CD4-positive, alpha-beta memory T cell (primary cell): Measurements from ENCODE around the gene PAM. TPM values are rescaled to one million over a fixed set of nuclear protein-coding genes. Genes with fewer than 3 reads are reported as not detected.

Experiments
- CTCF ChIA-PET: fragments of 350-600 bp; sonication (Branson Sonifier 250); formaldehyde crosslinking; loops from one replicate; lab custom pipeline; 2021; ENCODE audit warnings: inconsistent platforms; ENCODE audit not compliant: partially characterized antibody; lab: Charles Lee
- POLR2A ChIA-PET: fragments of 350-600 bp; sonication (Branson Sonifier 250); formaldehyde crosslinking; loops from one replicate; lab custom pipeline; 2021; ENCODE audit not compliant: partially characterized antibody; lab: Charles Lee
- DNase-seq, 5 donors: peaks; one replicate each; pipeline versions ENCODE4 v3.0.0 to v3.0.0-alpha.2; 2020 to 2022; ENCODE audit warnings: mixed read lengths in 1 of 5
- H3K27ac ChIP-seq: one replicate; pipeline ENCODE4 v1.7.0; 2013; ENCODE audit warnings: low read depth, low read length
- H3K27me3 ChIP-seq: 2 replicates; pipeline ENCODE4 v1.7.0; 2013; ENCODE audit warnings: mild to moderate bottlenecking, low read length, moderate library complexity; ENCODE audit not compliant: insufficient read depth
- H3K36me3 ChIP-seq: 2 replicates; pipeline ENCODE4 v1.7.0; 2013; ENCODE audit warnings: mild to moderate bottlenecking, low read length, moderate library complexity; ENCODE audit not compliant: insufficient read depth
- H3K4me1 ChIP-seq: 2 replicates; pipeline ENCODE4 v1.7.0; 2013; ENCODE audit warnings: mild to moderate bottlenecking, low read length, moderate library complexity; ENCODE audit not compliant: insufficient read depth
- H3K4me3 ChIP-seq, 2 donors: one replicate each; pipeline ENCODE4 v1.7.0; 2013; ENCODE audit warnings: low read length in 2 of 2, mild to moderate bottlenecking in 1 of 2
- H3K9me3 ChIP-seq, 2 donors: one replicate each; pipeline ENCODE4 v1.7.0; 2013; ENCODE audit warnings: low read length in 2 of 2, control low read depth in 1 of 2; ENCODE audit not compliant: control insufficient read depth in 1 of 2
- H3K27ac Mint-ChIP-seq, 7 donors: one replicate each; pipeline ENCODE4 v1.8.0; 2020 to 2021; ENCODE audit warnings: mixed read lengths in 7 of 7, mild to moderate bottlenecking in 6 of 7, inconsistent platforms in 3 of 7, moderate library complexity in 3 of 7
- H3K27me3 Mint-ChIP-seq, 2 donors: one replicate each; pipeline ENCODE4 v1.8.0; 2020 to 2021; ENCODE audit warnings: mixed read lengths in 2 of 2
- H3K36me3 Mint-ChIP-seq, 2 donors: one replicate each; pipeline ENCODE4 v1.8.0; 2020 to 2021; ENCODE audit warnings: mixed read lengths in 2 of 2, inconsistent platforms in 1 of 2, mild to moderate bottlenecking in 1 of 2
- H3K4me1 Mint-ChIP-seq, 4 donors: one replicate each; pipeline ENCODE4 v1.8.0; 2020 to 2021; ENCODE audit warnings: mixed read lengths in 4 of 4, mild to moderate bottlenecking in 1 of 4
- H3K4me3 Mint-ChIP-seq, 8 donors: one replicate each; pipeline ENCODE4 v1.8.0; 2020 to 2021; ENCODE audit warnings: mixed read lengths in 8 of 8, mild to moderate bottlenecking in 7 of 8, moderate library complexity in 6 of 8, inconsistent platforms in 3 of 8
- H3K9me3 Mint-ChIP-seq, 8 donors: one replicate each; pipeline ENCODE4 v1.8.0; 2020 to 2021; ENCODE audit warnings: mixed read lengths in 8 of 8, mild to moderate bottlenecking in 5 of 8, inconsistent platforms in 3 of 8, moderate library complexity in 1 of 8
- intact Hi-C: fragments of 100-400 bp; cut with micrococcal nuclease; formaldehyde crosslinking; loops from one replicate; pipeline ENCODE4 v1.15.1; 2023
- polyA plus RNA-seq, 2 donors: library from polyadenylated mRNA; unstranded; fragments of 300-500 nt; fragmentation: Illumina TruSeq; gene quantifications; one replicate each; pipeline ENCODE4 v1.2.3, GENCODE V29; 2021
- total RNA-seq, 2 experiments: library from RNA; stranded (reverse); gene quantifications; one replicate each; pipeline ENCODE4 v1.2.3, GENCODE V29; 2021

PAM gene
- total RNA-seq: 10 to 100 TPM; 25.8 to 31.0 TPM
- 10 to 100 TPM; 26.5 to 30.8 TPM for polyA plus RNA-seq

- H3K36me3 ChIP-seq: no peaks in the 10 kb centered on the region
- Mint-ChIP-seq H3K27me3 (peaks cover 2 to 3% of the 10 kb centered on the region in 2 donors), H3K4me3 (peak within 1 kb of the TSS; percentile 95 to 98 (median 96)), H3K27ac (peak within 1 kb of the TSS; percentile 86 to 97 (median 95)), H3K4me1 (peaks cover 25 to 50% (median 37%) of the 10 kb centered on the region in 4 donors), H3K36me3 (peaks cover 0 to 9% of the 10 kb centered on the region in 2 donors), H3K9me3 (no peaks in the 10 kb centered on the region)
- peaks cover 41% of the 10 kb centered on the region for H3K4me1 ChIP-seq
- intact Hi-C loops: loop anchor here (1.0 to 5.0 kb wide), 2 partner anchors 365 to 502 kb away; partner anchors contain the start of genes GIN1, MACIR and PPIP5K2
- ChIA-PET CTCF (interaction anchor here (0.9 to 1.9 kb wide), 2 partner anchors 24 to 26 kb away, joined by 3 to 7 read pairs; no protein-coding TSS in a partner anchor), POLR2A (interaction anchor here (0.6 to 3.5 kb wide), 7 partner anchors 9 to 505 kb away, joined by 3 to 23 read pairs (median 3); partner anchors contain the start of genes GIN1 and PPIP5K2)
- DNase-seq: peak; percentile 67 to 74 (median 71)
- H3K27me3 ChIP-seq: no peaks in the 10 kb centered on the region
- H3K9me3 ChIP-seq: no peaks in the 10 kb centered on the region
- H3K4me3 ChIP-seq: peak within 1 kb of the TSS; percentile 77 to 86
- peak within 1 kb of the TSS; percentile 69 for H3K27ac ChIP-seq
Observed at GRCh38 chr5:102754767-102755431, at the start of gene PAM. TSS of gene PAM (plus strand) at chr5:102755305. CDS start at chr5:102866196, 110,891 bp downstream.

DNA sequence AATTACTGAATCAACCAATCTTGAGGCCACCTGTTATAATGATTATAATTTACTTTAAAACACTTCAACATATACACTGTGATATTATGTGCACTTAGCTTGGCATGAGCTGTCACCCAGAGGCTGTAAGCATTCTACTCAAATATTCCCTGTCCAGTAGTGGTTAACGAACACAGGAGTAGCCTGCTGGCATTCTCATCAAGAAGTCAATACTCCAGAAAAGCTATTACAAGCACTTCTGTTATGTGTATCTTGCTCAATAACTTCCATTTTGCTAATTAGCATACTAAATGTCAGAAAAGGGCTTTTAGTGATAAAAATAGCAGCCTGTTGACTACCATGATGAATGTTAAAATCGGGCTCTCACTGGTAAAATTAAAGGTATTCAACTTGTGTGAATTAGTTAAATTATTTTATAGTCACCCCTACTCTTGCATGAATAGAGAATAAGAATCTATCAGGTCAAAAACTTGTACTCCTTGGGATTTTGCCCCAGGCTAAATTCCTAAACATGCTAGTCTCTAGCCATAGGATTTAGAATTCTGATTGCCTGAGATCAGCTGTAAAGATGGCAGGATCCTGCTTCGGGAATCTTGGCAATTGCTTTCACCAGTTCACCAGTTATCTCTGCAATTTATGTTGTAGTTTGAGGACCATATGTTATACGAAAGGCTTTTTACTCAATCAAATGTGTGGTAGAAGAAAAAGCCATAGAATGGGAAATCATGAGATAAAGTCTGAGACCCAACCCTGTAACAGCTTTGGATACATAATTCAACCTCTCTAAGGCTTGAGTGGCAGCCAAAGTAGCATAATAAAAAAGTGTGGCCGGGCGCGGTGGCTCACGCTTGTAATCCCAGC lies 43.4 kb upstream of the PAM start:
- ChIA-PET POLR2A (no interaction called here), CTCF (no interaction called here)
- no peaks in the 10 kb centered on the region for H3K27me3 ChIP-seq
- Mint-ChIP-seq H3K4me1 (no peaks in the 10 kb centered on the region), H3K36me3 (no peaks in the 10 kb centered on the region), H3K27me3 (peaks cover 6 to 13% of the 10 kb centered on the region in 2 donors), H3K4me3 (no peak overlapping the region), H3K27ac (no peak overlapping the region), H3K9me3 (peaks cover 0 to 10% (median 3%) of the 10 kb centered on the region in 8 donors)
- DNase-seq: no peak
- H3K36me3 ChIP-seq: no peaks in the 10 kb centered on the region
- H3K9me3 ChIP-seq: no peaks in the 10 kb centered on the region
- no peak overlapping the region for H3K27ac ChIP-seq
- H3K4me1 ChIP-seq: no peaks in the 10 kb centered on the region
- intact Hi-C loops: no loop called here
- no peak overlapping the region for H3K4me3 ChIP-seq

GRCh38 chr5:102713278-102713677 lies 41.8 kb upstream of the PAM start:
- peaks cover 0 to 10% (median 3%) of the 10 kb centered on the region in 8 donors for H3K9me3 Mint-ChIP-seq
- CTCF ChIA-PET: no interaction called here
- peaks cover 6 to 13% of the 10 kb centered on the region in 2 donors for H3K27me3 Mint-ChIP-seq
- POLR2A ChIA-PET: no interaction called here
- H3K36me3 Mint-ChIP-seq: no peaks in the 10 kb centered on the region
- H3K4me3 ChIP-seq: no peak overlapping the region
- no peaks in the 10 kb centered on the region for H3K36me3 ChIP-seq
- no peaks in the 10 kb centered on the region for H3K9me3 ChIP-seq
- no peak for DNase-seq
- no peak overlapping the region for H3K4me3 Mint-ChIP-seq
- H3K27ac Mint-ChIP-seq: no peak overlapping the region
- no peaks in the 10 kb centered on the region for H3K4me1 Mint-ChIP-seq
- no peak overlapping the region for H3K27ac ChIP-seq
- intact Hi-C loops: no loop called here
- no peaks in the 10 kb centered on the region for H3K27me3 ChIP-seq
- H3K4me1 ChIP-seq: no peaks in the 10 kb centered on the region

- H3K27me3 ChIP-seq: no peaks in the 10 kb centered on the region
- H3K4me3 Mint-ChIP-seq: no peak overlapping the region
- intact Hi-C loops: no loop called here
- no peaks in the 10 kb centered on the region for H3K36me3 Mint-ChIP-seq
- H3K4me3 ChIP-seq: no peak overlapping the region
- ChIA-PET CTCF (no interaction called here), POLR2A (no interaction called here)
- no peaks in the 10 kb centered on the region for H3K4me1 Mint-ChIP-seq
- H3K27me3 Mint-ChIP-seq: peaks cover 6 to 12% of the 10 kb centered on the region in 2 donors
- no peaks in the 10 kb centered on the region for H3K9me3 ChIP-seq
- no peak overlapping the region for H3K27ac Mint-ChIP-seq
- no peak for DNase-seq
- H3K27ac ChIP-seq: no peak overlapping the region
- H3K4me1 ChIP-seq: no peaks in the 10 kb centered on the region
- H3K9me3 Mint-ChIP-seq: peaks cover 0 to 8% (median 3%) of the 10 kb centered on the region in 8 donors
- H3K36me3 ChIP-seq: no peaks in the 10 kb centered on the region
Observed at GRCh38 chr5:102713682-102714231, 41.3 kb upstream of the PAM start.

DNA sequence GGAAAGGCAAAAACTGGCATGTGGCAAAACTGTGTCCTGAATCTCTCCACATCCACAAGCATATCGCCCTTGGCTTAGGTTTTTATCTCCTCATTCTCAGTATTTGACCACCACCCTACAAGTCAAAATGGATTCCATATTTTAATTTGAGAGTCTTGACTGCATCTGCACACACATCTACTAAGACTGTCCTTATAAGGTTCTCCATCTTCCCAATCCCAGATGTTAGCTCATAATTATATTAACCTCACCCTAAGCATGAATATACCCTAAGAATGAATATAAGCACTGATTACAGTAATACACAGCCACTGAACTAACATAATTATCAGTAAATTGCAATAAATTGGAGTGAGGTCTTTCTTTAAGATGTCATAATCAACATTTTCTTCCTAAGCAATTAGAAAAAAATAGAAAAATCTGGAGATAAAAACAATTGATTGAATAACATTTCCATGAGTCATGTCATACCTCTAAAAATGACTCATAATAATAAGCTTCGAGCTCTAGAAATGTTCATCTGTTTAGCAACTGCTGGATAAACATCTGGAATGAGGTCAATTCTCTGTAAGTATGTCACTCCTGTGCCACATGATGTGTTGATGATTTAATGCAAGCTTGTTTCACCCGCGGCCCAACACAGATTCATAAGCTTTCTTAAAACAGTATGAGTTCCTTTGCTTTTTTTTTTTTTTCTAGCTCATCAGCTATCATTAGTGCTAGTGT lies 39.9 kb upstream of the PAM start:
- no peak for DNase-seq
- Mint-ChIP-seq H3K27ac (no peak overlapping the region), H3K36me3 (no peaks in the 10 kb centered on the region), H3K27me3 (peaks cover 4 to 8% of the 10 kb centered on the region in 2 donors), H3K9me3 (peaks cover 0 to 2% (median 0%) of the 10 kb centered on the region in 8 donors), H3K4me1 (no peaks in the 10 kb centered on the region), H3K4me3 (no peak overlapping the region)
- intact Hi-C loops: no loop called here
- Histone ChIP-seq H3K36me3 (no peaks in the 10 kb centered on the region), H3K27me3 (no peaks in the 10 kb centered on the region), H3K27ac (no peak overlapping the region), H3K4me3 (no peak overlapping the region), H3K4me1 (no peaks in the 10 kb centered on the region), H3K9me3 (no peaks in the 10 kb centered on the region)
- ChIA-PET CTCF (interaction anchor here (0.9 kb wide), 1 partner anchor 33 kb away, joined by 4 read pairs; no protein-coding TSS in a partner anchor), POLR2A (no interaction called here)

DNA sequence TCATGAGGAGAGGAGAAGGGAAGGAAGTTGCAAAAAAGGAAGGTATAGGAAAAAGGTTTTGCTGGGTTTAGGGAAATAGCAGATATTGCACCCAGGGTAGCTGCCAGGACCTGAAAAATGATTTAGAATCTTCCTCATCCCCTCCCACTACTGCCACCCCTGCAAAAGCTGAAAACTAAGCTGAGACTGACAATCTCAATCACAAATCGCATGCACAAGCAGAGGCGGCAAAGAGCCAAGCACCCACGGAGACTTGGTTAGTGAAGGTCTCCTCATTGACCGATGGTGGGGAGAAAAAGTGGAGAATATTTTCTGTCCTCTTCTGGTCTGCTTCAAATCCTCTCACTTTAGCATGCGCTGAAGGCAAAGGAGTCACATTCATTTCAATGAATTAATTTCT lies 39.1 kb upstream of the PAM start:
- Histone ChIP-seq H3K4me1 (no peaks in the 10 kb centered on the region), H3K27me3 (no peaks in the 10 kb centered on the region), H3K27ac (no peak overlapping the region), H3K9me3 (no peaks in the 10 kb centered on the region), H3K4me3 (no peak overlapping the region), H3K36me3 (no peaks in the 10 kb centered on the region)
- intact Hi-C loops: no loop called here
- no peaks in the 10 kb centered on the region for H3K36me3 Mint-ChIP-seq
- H3K4me1 Mint-ChIP-seq: no peaks in the 10 kb centered on the region
- ChIA-PET CTCF (interaction anchor here (0.9 kb wide), 1 partner anchor 34 kb away, joined by 4 read pairs; no protein-coding TSS in a partner anchor), POLR2A (no interaction called here)
- DNase-seq: no peak
- no peak overlapping the region for H3K27ac Mint-ChIP-seq
- peaks cover 0 to 2% (median 0%) of the 10 kb centered on the region in 8 donors for H3K9me3 Mint-ChIP-seq
- H3K27me3 Mint-ChIP-seq: peaks cover 1 to 6% of the 10 kb centered on the region in 2 donors
- H3K4me3 Mint-ChIP-seq: no peak overlapping the region
